ENCODE results near the gene RPRD1A.

Gene RPRD1A

DNA sequence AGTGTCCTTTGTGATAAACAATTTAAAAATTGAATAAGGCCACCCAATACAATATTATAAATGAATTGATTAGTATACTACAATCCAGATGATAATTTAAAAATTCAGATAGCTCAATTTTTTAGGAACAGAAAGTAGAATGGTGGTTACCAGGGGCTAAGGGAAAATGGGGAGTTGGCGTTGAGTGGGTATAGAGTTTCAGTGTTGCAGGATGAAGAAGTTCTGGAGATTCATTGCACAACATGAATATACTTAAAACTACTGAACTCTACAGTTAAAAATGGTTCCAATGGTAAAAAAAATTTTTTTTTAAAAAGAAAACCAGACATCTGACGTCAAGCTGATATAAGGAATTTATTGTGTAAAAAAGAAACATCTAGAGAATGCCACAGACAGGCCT lies 40.8 kb upstream of the RPRD1A start:
- no peak overlapping the region for H3K4me3 ChIP-seq (ENCODE audit: low read length)
- DNase-seq (ENCODE audit: low read depth), result no peak
- TF ChIP-seq CTCF (conservative IDR thresholded peaks at IDR 0.05; ENCODE audit: low read length), result no peak

DNA sequence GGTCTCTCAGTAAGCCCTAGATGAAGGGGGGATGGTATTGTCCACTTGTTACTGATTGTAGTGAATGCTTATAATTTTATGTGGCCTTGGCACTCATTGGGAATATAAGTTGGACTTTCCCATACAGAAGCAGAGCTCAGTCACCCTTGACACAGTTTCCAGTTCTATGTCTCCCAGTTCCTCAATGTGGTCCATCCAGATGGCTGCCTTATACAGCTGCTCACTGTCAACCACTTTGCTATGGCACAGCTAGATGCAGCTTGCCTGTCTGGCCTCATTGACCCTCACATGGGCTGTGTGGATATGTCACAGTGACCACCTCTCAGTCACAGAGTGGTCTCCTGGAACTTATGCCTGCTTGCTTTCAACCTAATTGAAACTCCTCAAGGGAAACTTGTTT lies 40.1 kb upstream of the RPRD1A start:
- H3K4me3 ChIP-seq (ENCODE audit: low read length), result no peak overlapping the region
- no peak for TF ChIP-seq CTCF (conservative IDR thresholded peaks at IDR 0.05; ENCODE audit: low read length)
- DNase-seq (ENCODE audit: low read depth), result no peak

- DNase-seq (ENCODE audit: low read depth), result no peak
- no peak overlapping the region for H3K4me3 ChIP-seq (ENCODE audit: low read length)
- no peak for TF ChIP-seq CTCF (conservative IDR thresholded peaks at IDR 0.05; ENCODE audit: low read length)
Measured at GRCh38 chr18:36104749-36105148, 37.4 kb upstream of the RPRD1A start.

GRCh38 chr18:36101943-36102342 lies 34.6 kb upstream of the RPRD1A start:
- no peak for TF ChIP-seq CTCF (conservative IDR thresholded peaks at IDR 0.05; ENCODE audit: low read length)
- no peak overlapping the region for H3K4me3 ChIP-seq (ENCODE audit: low read length)
- no peak for DNase-seq (ENCODE audit: low read depth)

DNA sequence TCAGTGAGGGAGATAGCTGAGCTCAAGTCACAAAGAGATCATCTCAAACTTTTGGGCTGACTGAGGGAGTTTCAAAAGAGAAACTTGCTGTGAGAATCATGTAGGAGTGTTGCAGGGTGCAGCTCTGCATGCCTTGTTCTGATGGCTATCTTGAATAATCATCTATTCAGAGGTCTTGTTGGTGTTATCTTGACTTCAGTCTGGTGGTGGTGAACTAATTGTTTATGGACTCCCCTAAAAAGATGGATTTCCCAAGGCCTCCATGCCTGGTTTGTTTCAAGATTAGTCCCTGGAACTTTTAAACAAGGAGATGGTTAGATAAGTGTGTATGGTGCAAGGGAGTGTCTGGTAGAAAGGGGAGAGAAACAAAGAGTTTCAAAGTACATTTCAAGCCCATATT lies 32.0 kb upstream of the RPRD1A start:
- no peak overlapping the region for H3K4me3 ChIP-seq (ENCODE audit: low read length)
- no peak for DNase-seq (ENCODE audit: low read depth)
- no peak for TF ChIP-seq CTCF (conservative IDR thresholded peaks at IDR 0.05; ENCODE audit: low read length)

DNA sequence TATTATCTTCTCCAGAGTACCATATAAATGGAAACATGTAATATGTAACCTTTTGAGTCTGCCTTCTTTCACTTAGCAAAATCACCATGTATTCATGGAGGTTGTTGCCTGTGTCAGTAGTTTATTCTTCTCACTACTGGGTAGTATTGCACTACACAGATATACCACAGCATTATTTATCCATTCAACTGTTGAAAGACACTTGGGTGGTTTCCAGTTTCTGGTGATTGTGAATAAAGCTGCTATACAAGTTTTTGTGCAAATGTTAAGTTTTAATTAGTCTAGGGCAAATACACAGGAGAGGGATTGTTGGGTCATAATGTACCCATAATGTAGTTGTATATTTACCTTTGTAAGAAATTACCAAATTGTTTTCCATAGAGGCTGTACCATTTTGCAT lies 29.6 kb upstream of the RPRD1A start:
- DNase-seq (ENCODE audit: low read depth), result no peak
- no peak overlapping the region for H3K4me3 ChIP-seq (ENCODE audit: low read length)
- TF ChIP-seq CTCF (conservative IDR thresholded peaks at IDR 0.05; ENCODE audit: low read length), result no peak

DNA sequence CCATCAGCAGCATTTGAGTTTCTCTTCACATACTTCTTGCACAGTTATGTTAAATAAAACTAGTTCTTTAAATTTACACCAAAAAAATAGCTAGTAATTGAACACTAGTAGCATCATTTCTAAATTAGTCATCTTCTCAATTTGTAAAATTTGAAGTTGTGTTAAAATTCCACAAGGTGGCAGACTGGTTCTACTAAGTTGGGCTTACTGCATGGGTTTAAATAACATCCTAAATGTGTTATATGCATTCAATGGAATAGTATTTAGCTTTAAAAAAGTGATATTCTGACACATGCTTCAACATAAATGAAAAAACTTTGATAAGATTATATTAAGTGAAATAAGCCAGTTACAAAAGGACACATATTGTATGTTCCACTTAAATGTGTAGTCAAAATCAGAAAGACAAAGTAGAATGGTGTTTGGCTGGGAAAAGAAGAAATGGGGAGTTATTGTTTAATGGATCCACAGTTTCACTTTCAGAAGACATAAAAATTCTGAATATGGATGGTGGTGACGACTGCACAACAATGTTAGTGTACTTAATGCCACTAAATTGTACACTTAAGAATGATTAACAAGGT lies 28.7 kb upstream of the RPRD1A start:
- no peak overlapping the region for H3K4me3 ChIP-seq (ENCODE audit: low read length)
- peak; percentile 67 for TF ChIP-seq CTCF (conservative IDR thresholded peaks at IDR 0.05; ENCODE audit: low read length)
- peak; percentile 76 for DNase-seq (ENCODE audit: low read depth)
